Gastroesophageal sphincter (tissue), 4 donors: ENCODE measurements around the gene RNF123. TPM values are rescaled to one million over a fixed set of nuclear protein-coding genes. Genes with fewer than 3 reads are reported as not detected.

Experiments used
- ATAC-seq: fragments of 150-250 bp; one replicate; pipeline ENCODE4 v1.9.1; 2016; ENCODE audit warnings: mild to moderate bottlenecking, moderate library complexity
- H3K27ac ChIP-seq, 4 donors: fragments of 200-600 bp; sonication (generic) in 3 of 4; 1 replicate in 3 of 4; 2 replicates in 1 of 4; pipeline ENCODE4 v1.5.1; 2016 to 2019
- H3K27me3 ChIP-seq: fragments of 200-600 bp; sonication (generic); one replicate; pipeline ENCODE4 v1.5.1; 2019
- H3K36me3 ChIP-seq, 2 donors: fragments of 200-600 bp; sonication (generic); one replicate each; pipeline ENCODE4 v1.5.1; 2019; ENCODE audit warnings: control low read depth in 1 of 2
- H3K4me1 ChIP-seq, 3 donors: fragments of 200-600 bp; sonication (generic); 1 replicate in 2 of 3; 2 replicates in 1 of 3; pipeline ENCODE4 v1.5.1; 2016 to 2019; ENCODE audit warnings: control low read depth in 2 of 3
- H3K4me3 ChIP-seq, 2 donors: fragments of 200-600 bp; sonication (generic); one replicate each; pipeline ENCODE4 v1.5.1; 2019; ENCODE audit warnings: mild to moderate bottlenecking in 1 of 2, moderate library complexity in 1 of 2
- H3K9me3 ChIP-seq, 3 donors: fragments of 200-600 bp; sonication (generic); one replicate each; pipeline ENCODE4 v1.5.1; 2017 to 2019; ENCODE audit warnings: control low read depth in 2 of 3
- CTCF ChIP-seq, 4 experiments: fragments of 200-600 bp in 2 of 4; fragments of 450-650 bp in 2 of 4; sonication (generic) in 1 of 4; IDR thresholded peaks; one replicate each; pipeline ENCODE4 v1.5.1; 2017 to 2019; ENCODE audit warnings: antibody characterized with exemption in 4 of 4, mild to moderate bottlenecking in 2 of 4, moderate library complexity in 2 of 4
- EP300 ChIP-seq: sonication (generic); formaldehyde crosslinking; IDR thresholded peaks from one replicate; pipeline ENCODE4 v1.6.1; 2017; ENCODE audit warnings: antibody characterized with exemption, mild to moderate bottlenecking
- POLR2A ChIP-seq, 2 donors: fragments of 450-650 bp; IDR thresholded peaks; one replicate each; pipeline ENCODE4 v1.6.1; 2017; ENCODE audit warnings: antibody characterized with exemption in 2 of 2, mild to moderate bottlenecking in 2 of 2, moderate library complexity in 1 of 2
- POLR2AphosphoS5 ChIP-seq: sonication (generic); formaldehyde crosslinking; IDR thresholded peaks from one replicate; pipeline ENCODE4 v1.6.1; 2017; ENCODE audit warnings: antibody characterized with exemption
- WGBS, 2 donors: methylation state at CpG; one replicate each; pipeline ENCODE4 v1.1.5; 2018; ENCODE audit warnings: low coverage in 1 of 2; 5-methylcytosine and 5-hydroxymethylcytosine counted together
- total RNA-seq, 4 donors: library from RNA; depleted of rRNA; stranded (reverse); fragments of >200 nt; gene quantifications; one replicate each; pipeline ENCODE4 v1.1.0, GENCODE V29; 2016

Gene RNF123
- total RNA-seq, 4 donors from 2014 or later = 18.5 to 31.2 (median 21.8) TPM

GRCh38 chr3:49649576-49649975, 39.8 kb upstream of the RNF123 start:
- 100% methylated on average over 1 of the region's 1 CpG; no CpG with 5 or more reads in 1 of the 2 donors for WGBS, 2 donors
- ATAC-seq = no peak
- TF ChIP-seq CTCF (IDR thresholded peaks at IDR 0.05) (no peak), POLR2AphosphoS5 (no peak), EP300 (no peak), POLR2A (IDR thresholded peaks at IDR 0.05) (no peak)

GRCh38 chr3:49650177-49650576, 39.2 kb upstream of the RNF123 start:
- no peaks in the 10 kb centered on the region for H3K36me3 ChIP-seq
- H3K4me1 ChIP-seq = no peaks in the 10 kb centered on the region
- H3K27ac ChIP-seq = no peak overlapping the region
- H3K4me3 ChIP-seq = no peak overlapping the region
- H3K9me3 ChIP-seq = no peaks in the 10 kb centered on the region
- WGBS, 2 donors = no CpG with 5 or more reads among the region's 1 CpG
- ATAC-seq = no peak
- H3K27me3 ChIP-seq = peaks cover under 1% of the 10 kb centered on the region
- no peak for TF ChIP-seq POLR2AphosphoS5
- TF ChIP-seq POLR2A (IDR thresholded peaks at IDR 0.05) = no peak
- no peak for TF ChIP-seq EP300
- no peak for TF ChIP-seq CTCF (IDR thresholded peaks at IDR 0.05)

More at GRCh38 chr3:49649576-49649975, 39.8 kb upstream of the RNF123 start:
- Histone ChIP-seq H3K4me1 (no peaks in the 10 kb centered on the region), H3K27ac (no peak overlapping the region), H3K4me3 (no peak overlapping the region), H3K27me3 (no peaks in the 10 kb centered on the region), H3K36me3 (no peaks in the 10 kb centered on the region), H3K9me3 (no peaks in the 10 kb centered on the region)

DNA sequence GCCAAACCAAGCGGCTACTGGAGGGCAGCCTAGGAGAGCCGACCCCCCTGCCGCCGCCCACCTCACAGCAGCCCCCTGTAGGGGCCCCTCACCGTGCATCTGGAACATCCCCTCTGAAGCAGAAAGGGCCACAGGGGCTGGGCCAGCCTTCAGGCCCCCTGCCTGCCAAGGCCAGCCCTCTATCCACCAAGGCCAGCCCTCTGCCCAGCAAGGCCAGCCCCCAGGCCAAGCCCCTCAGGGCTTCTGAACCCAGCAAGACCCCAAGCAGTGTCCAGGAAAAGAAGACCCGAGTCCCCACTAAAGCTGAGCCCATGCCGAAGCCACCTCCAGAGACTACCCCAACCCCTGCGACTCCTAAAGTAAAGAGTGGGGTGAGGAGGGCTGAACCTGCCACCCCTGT, 38.7 kb upstream of the RNF123 start:
- no peak overlapping the region for H3K4me3 ChIP-seq
- WGBS, 2 donors = no CpG with 5 or more reads among the region's 8 CpGs
- no peaks in the 10 kb centered on the region for H3K4me1 ChIP-seq
- no peak for ATAC-seq
- TF ChIP-seq POLR2AphosphoS5 = no peak
- TF ChIP-seq EP300 = no peak
- no peak for TF ChIP-seq CTCF (IDR thresholded peaks at IDR 0.05)
- no peak for TF ChIP-seq POLR2A (IDR thresholded peaks at IDR 0.05)
- peaks cover 5% of the 10 kb centered on the region for H3K27me3 ChIP-seq
- no peaks in the 10 kb centered on the region for H3K36me3 ChIP-seq
- no peak overlapping the region for H3K27ac ChIP-seq
- H3K9me3 ChIP-seq = no peaks in the 10 kb centered on the region

GRCh38 chr3:49652218-49652902, 37.0 kb upstream of the RNF123 start:
- no peak overlapping the region for H3K27ac ChIP-seq
- H3K9me3 ChIP-seq = no peaks in the 10 kb centered on the region
- peaks cover 15% of the 10 kb centered on the region for H3K27me3 ChIP-seq
- no peak for ATAC-seq
- H3K36me3 ChIP-seq = no peaks in the 10 kb centered on the region
- H3K4me3 ChIP-seq = no peak overlapping the region
- peaks cover 0 to 5% (median 0%) of the 10 kb centered on the region in 3 donors for H3K4me1 ChIP-seq
- WGBS, 2 donors = 91% methylated on average over 5 of the region's 36 CpGs; no CpG with 5 or more reads in 1 of the 2 donors
- no peak for TF ChIP-seq POLR2A (IDR thresholded peaks at IDR 0.05)

GRCh38 chr3:49652903-49653415, 36.4 kb upstream of the RNF123 start:
- no peaks in the 10 kb centered on the region for H3K9me3 ChIP-seq
- TF ChIP-seq CTCF (IDR thresholded peaks at IDR 0.05) = no peak
- TF ChIP-seq EP300 = no peak
- TF ChIP-seq POLR2A (IDR thresholded peaks at IDR 0.05) = no peak
- H3K36me3 ChIP-seq = no peaks in the 10 kb centered on the region
- H3K4me1 ChIP-seq = peaks cover 0 to 5% (median 0%) of the 10 kb centered on the region in 3 donors
- 81 to 83% methylated on average over 6 to 9 of the region's 21 CpGs for WGBS, 2 donors
- H3K4me3 ChIP-seq = no peak overlapping the region
- H3K27ac ChIP-seq = no peak overlapping the region
- no peak for ATAC-seq
- H3K27me3 ChIP-seq = peaks cover 15% of the 10 kb centered on the region
